T-helper 1 cell treated with Interleukin-12 subunit alpha and Interleukin-12 subunit beta and Interleukin-4 antibody, amounts not matched to agents 30 μg/mL and 1 μg/mL, for 36 hours (primary cell): ENCODE measurements around the gene TTC9C.

ENCODE experiments used
- H3K27ac Mint-ChIP-seq: one replicate; pipeline ENCODE4 v1.8.0; 2021; ENCODE audit warnings: mild to moderate bottlenecking, mixed read lengths
- H3K27me3 Mint-ChIP-seq: one replicate; pipeline ENCODE4 v1.8.0; 2021; ENCODE audit warnings: low read depth, mixed read lengths
- H3K36me3 Mint-ChIP-seq: one replicate; pipeline ENCODE4 v1.8.0; 2021; ENCODE audit warnings: low read depth, mixed read lengths
- H3K4me1 Mint-ChIP-seq: one replicate; pipeline ENCODE4 v1.8.0; 2021; ENCODE audit warnings: low read depth, mixed read lengths
- H3K4me3 Mint-ChIP-seq: one replicate; pipeline ENCODE4 v1.8.0; 2021; ENCODE audit warnings: mild to moderate bottlenecking, moderate library complexity, mixed read lengths
- H3K9me3 Mint-ChIP-seq: one replicate; pipeline ENCODE4 v1.8.0; 2021; ENCODE audit warnings: mixed read lengths

Gene TTC9C

DNA sequence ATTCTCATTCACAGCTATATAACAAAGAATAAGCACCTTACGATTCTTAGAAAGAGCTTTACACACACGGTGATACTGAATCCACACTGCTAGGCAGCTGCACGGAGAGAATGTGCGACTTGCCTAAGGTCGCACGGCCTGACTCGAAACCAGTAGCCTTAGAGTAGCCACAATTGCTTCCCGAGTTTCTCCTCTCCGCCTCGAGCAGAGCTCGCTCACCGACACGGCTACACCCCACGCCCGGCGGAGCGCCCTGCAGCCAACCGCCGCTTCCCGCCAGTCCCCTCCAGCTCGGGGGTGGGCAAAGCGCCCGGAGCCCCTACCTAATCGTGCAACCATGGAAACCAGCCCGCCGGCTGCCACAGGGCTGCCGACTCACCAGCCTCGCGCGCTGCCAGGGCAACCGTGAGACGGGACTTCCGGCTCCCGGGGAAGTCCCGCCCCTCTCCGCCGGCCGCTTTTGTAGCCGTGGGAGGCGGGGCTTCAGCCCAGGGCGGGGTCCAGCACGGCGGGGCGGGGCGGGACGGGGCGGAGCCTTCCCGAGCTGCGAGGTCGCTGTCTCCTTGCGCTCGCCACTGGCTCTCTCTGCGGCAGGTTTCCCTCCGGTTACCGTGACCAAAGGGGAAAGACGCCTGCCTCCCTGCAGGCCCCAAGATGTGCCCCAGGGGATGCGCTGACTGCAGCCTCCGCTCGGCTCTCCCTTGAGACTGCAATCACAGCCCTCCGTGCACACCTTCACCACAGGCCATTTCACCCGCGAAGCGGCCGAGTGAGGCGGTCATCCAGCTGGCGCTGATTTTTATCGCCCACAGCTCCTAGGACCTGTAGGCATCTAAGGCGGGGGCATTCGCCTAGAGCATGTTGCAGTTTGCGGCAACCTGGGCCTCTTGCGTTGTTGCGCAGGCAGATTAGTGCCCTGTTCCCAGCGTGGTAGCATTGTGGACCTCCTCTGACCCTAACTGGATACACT, 22.1 kb upstream of the TTC9C start:
- Mint-ChIP-seq H3K4me1 (peaks cover 49% of the 10 kb centered on the region), H3K4me3 (peak overlapping the region; percentile 87), H3K36me3 (peaks cover 23% of the 10 kb centered on the region)

DNA sequence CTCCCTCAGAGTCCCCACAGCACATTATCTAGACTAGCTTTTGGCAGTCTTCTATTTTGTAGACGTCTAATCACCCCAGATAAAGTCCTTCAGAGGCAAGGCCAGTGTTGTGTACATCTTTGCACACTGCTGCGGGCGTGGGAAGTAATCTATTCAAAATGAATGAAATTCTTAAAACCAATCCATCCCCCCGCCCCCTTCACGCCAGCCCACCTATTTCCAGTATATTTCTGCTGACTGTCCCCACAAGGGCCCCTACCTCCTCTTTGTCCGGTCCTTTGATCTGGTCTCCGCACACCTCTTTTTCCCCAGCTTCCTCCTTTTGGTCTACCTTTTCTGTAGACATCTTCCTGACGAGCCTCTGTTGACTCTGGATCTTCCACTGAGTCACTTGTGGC, 21.4 kb upstream of the TTC9C start:
- H3K4me3 Mint-ChIP-seq, result peak overlapping the region; percentile 63
- peaks cover 20% of the 10 kb centered on the region for H3K36me3 Mint-ChIP-seq
- H3K27me3 Mint-ChIP-seq, result no peaks in the 10 kb centered on the region
- no peaks in the 10 kb centered on the region for H3K9me3 Mint-ChIP-seq
- peak overlapping the region; percentile 65 for H3K27ac Mint-ChIP-seq
- H3K4me1 Mint-ChIP-seq, result peaks cover 49% of the 10 kb centered on the region

More for the DNA sequence above, 22.1 kb upstream of the TTC9C start:
- no peaks in the 10 kb centered on the region for H3K27me3 Mint-ChIP-seq
- no peaks in the 10 kb centered on the region for H3K9me3 Mint-ChIP-seq
- peak overlapping the region; percentile 75 for H3K27ac Mint-ChIP-seq

DNA sequence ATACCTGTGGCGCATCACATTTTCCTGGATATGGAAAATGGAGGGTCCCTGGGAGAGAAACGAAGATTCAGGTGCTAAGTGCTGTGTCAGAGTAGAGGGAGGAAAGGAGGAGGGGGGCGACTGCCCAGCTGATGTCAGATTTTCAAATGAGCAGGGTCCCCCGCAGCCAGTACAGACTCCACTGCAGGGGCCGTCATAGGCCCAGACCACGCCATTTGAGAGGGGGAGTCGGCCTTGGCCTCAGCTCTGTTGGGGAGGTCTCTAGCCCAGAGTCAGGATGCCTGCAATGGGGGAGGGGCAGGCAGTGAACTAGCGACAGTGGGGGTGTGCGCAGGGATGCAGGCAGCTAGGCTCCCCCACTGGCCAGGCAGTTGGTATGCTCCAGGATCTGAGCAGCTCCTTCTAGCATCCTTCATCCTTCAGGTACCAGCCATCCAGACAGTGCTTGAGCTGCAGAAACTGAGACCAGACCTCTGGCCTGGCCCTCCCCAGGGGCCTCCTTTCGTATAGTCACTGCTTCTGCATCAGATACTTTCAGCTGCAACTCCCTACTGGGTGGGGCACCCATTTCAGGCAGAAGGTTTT, 20.9 kb upstream of the TTC9C start, which contains the start of the genes BSCL2 and GNG3:
TSS of gene BSCL2 (minus strand) at position 148 of the 585 bp plus-strand sequence. CDS start 229 bp downstream, outside the sequence.
TSS of gene GNG3 (plus strand) at position 400 of the 585 bp plus-strand sequence. CDS start 620 bp downstream, outside the sequence.
- peaks cover 50% of the 10 kb centered on the region for H3K4me1 Mint-ChIP-seq
- no peaks in the 10 kb centered on the region for H3K9me3 Mint-ChIP-seq
- H3K36me3 Mint-ChIP-seq, result peaks cover 21% of the 10 kb centered on the region
- H3K27ac Mint-ChIP-seq, result peak within 1 kb of the TSS; percentile 98
- peak within 1 kb of the TSS; percentile 94 for H3K4me3 Mint-ChIP-seq
- H3K27me3 Mint-ChIP-seq, result no peaks in the 10 kb centered on the region

DNA sequence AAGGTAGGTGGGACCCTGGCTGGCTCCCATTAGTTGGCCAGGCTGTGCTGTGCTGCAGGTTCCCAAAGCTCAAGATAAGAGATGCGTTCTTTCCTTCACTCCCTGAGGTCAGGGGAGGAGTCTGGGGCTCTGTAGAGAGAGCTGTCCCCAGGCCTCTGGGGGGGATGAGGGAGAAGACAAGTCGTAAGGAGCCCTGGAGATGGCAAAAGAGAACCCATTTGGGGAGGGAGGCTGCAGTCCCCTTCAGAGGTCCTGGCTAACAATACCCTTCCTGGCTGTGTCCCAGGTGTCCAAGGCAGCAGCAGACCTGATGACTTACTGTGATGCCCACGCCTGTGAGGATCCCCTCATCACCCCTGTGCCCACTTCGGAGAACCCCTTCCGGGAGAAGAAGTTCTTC, 19.9 kb upstream of the TTC9C start:
- peak overlapping the region; percentile 98 for H3K27ac Mint-ChIP-seq
- no peaks in the 10 kb centered on the region for H3K9me3 Mint-ChIP-seq
- H3K4me3 Mint-ChIP-seq, result peak overlapping the region; percentile 94
- H3K36me3 Mint-ChIP-seq, result peaks cover 25% of the 10 kb centered on the region
- H3K27me3 Mint-ChIP-seq, result no peaks in the 10 kb centered on the region
- H3K4me1 Mint-ChIP-seq, result peaks cover 58% of the 10 kb centered on the region

DNA sequence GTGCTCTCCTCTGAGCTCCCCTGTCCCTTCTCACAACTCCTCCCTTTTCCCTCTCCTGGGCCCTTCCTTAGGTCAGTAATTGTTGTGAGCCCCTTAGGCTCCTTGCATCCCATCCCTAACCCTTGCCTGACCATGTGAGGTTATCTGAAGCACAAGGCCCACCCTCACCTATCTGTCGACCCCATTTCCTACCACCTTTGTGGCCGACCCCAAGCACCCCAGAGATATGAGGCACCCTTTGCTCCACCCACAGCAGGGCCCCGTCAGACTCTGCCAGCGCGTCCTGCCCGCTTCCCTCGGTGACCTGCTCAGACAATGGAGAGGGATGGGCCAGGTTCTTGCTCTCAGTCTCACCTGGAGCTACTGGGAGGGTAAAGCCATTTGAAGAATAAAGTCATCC, 19.5 kb upstream of the TTC9C start:
- Mint-ChIP-seq H3K9me3 (no peaks in the 10 kb centered on the region), H3K27ac (peak overlapping the region; percentile 98), H3K4me1 (peaks cover 62% of the 10 kb centered on the region), H3K27me3 (no peaks in the 10 kb centered on the region), H3K4me3 (peak overlapping the region; percentile 94), H3K36me3 (peaks cover 29% of the 10 kb centered on the region)

DNA sequence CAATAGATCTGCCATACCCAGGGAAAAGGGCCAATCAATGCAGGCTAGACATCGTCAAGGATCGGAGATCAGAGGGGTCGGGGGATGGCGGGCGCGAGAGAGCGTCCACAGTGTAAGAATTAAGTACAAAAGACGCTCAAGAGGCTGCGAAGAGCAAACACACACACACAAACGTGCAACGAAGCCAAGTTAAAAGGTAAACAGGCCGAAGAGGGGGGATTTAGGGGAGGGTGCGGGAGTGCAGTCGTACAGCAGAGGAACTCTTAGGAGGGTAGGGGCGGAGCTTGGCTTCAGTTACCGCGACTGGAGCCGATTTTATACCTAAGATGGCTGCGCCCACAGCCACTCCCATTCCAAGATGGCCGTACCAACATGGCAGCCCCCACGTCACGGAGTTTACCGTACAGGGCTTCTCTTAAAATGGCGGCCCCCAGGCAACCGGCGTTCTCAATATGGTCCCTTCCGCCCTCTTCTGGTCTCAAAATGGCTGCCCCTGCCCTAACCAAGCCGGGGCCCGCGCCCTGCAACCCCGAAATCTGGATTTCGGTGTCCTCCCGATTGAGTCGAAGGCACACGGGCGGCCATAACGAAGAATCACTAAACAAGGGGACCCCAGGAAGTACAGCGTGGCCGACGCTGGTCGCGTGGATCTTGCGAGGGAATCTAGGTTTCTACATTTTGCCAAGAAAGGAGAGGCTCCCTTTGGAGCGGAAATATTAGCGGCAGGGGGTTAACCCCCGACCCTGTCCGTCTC, 18.9 kb upstream of the TTC9C start:
- H3K4me3 Mint-ChIP-seq, result peak overlapping the region; percentile 94
- H3K36me3 Mint-ChIP-seq, result peaks cover 33% of the 10 kb centered on the region
- H3K27me3 Mint-ChIP-seq, result no peaks in the 10 kb centered on the region
- H3K9me3 Mint-ChIP-seq, result no peaks in the 10 kb centered on the region
- peak overlapping the region; percentile 98 for H3K27ac Mint-ChIP-seq
- peaks cover 67% of the 10 kb centered on the region for H3K4me1 Mint-ChIP-seq

DNA sequence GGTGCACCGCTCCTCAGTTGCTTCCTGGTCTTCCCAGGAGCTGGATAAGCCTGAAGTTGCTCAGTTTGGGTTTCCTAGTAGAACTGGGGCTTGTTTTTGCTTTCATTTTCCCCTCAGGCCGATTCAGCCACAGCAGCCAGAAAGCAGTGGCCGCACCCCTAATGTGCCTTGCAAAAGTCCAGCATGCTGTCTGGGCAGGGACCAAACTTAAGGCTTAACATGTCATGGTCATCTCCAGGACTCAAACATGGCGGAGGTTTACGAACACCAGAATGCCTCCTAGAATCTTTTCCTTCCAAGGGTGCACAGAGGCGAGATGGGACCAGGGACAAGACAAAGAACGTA, 18.3 kb upstream of the TTC9C start:
- Mint-ChIP-seq H3K36me3 (peaks cover 37% of the 10 kb centered on the region), H3K4me3 (peak overlapping the region; percentile 94), H3K9me3 (no peaks in the 10 kb centered on the region), H3K4me1 (peaks cover 71% of the 10 kb centered on the region), H3K27me3 (no peaks in the 10 kb centered on the region), H3K27ac (peak overlapping the region; percentile 98)

DNA sequence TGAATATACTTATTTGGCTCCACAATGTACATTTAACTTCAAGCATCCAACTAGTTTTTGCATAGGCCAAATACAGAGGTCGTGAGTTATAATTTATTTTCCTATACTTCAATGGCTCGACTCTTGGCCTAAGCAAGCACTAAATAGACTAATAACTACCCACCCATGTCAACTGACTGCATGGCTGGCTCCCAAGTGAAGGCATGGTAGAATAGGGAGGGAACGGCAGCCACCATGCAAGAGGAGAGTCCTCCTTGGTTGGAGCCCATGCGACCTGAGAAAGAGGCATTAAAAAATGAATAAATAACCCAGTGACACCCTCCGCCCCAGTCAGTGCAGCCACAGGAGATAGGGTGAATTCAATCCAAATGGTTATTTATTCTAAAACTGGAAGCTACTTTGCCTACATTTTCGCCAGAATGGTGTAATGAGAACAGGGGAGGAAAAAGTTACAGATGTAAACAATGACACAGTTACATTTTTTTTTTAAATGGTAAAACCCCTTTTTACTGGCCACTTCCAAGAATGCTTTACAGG, 15.9 kb upstream of the TTC9C start:
- Mint-ChIP-seq H3K36me3 (peaks cover 60% of the 10 kb centered on the region), H3K4me1 (peaks cover 70% of the 10 kb centered on the region), H3K9me3 (no peaks in the 10 kb centered on the region), H3K4me3 (peak overlapping the region; percentile 63), H3K27ac (peak overlapping the region; percentile 92), H3K27me3 (no peaks in the 10 kb centered on the region)

DNA sequence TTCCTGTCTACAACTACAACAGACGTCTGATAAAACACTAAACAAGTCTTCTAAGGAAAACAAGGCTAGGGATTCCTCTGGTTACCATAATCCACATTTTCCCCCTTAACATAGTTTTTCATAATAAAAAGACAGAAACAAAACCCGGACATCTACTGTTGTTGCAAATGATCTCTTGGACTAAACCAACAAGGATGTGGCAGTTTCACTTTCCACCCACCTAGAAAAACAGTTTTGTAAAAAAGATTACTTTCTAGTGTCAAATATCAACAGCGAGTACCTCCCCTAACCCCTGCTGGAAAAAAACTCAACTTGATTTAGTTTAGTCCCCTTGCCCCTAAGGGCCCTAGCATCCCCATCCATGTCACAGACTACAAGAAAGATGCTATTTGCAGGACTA, 15.4 kb upstream of the TTC9C start:
- Mint-ChIP-seq H3K9me3 (no peaks in the 10 kb centered on the region), H3K4me3 (peak overlapping the region; percentile 63), H3K4me1 (peaks cover 65% of the 10 kb centered on the region), H3K27me3 (no peaks in the 10 kb centered on the region), H3K27ac (peak overlapping the region; percentile 92), H3K36me3 (peaks cover 63% of the 10 kb centered on the region)

DNA sequence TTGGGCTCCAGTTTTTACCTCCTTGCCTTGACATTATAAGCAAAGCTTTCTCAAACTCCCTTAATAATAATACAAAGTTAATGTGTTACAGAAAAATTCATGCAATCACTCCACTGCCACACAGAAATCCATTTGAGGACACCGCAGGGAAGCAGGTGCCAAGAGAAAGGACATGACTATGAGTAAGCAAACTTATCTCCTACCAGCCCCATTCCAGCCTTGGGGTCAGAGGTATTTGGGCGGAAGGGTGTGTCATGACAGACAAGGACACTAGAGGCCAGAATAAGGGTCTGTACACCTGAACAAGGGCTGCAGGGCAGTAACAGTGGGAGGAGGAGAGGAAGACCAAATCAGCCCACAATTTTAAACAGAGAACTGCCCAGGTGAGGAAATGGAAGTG, 14.9 kb upstream of the TTC9C start:
- H3K27ac Mint-ChIP-seq, result peak overlapping the region; percentile 92
- peak overlapping the region; percentile 38 for H3K4me3 Mint-ChIP-seq
- H3K36me3 Mint-ChIP-seq, result peaks cover 68% of the 10 kb centered on the region
- peaks cover 65% of the 10 kb centered on the region for H3K4me1 Mint-ChIP-seq
- H3K27me3 Mint-ChIP-seq, result no peaks in the 10 kb centered on the region
- H3K9me3 Mint-ChIP-seq, result no peaks in the 10 kb centered on the region

DNA sequence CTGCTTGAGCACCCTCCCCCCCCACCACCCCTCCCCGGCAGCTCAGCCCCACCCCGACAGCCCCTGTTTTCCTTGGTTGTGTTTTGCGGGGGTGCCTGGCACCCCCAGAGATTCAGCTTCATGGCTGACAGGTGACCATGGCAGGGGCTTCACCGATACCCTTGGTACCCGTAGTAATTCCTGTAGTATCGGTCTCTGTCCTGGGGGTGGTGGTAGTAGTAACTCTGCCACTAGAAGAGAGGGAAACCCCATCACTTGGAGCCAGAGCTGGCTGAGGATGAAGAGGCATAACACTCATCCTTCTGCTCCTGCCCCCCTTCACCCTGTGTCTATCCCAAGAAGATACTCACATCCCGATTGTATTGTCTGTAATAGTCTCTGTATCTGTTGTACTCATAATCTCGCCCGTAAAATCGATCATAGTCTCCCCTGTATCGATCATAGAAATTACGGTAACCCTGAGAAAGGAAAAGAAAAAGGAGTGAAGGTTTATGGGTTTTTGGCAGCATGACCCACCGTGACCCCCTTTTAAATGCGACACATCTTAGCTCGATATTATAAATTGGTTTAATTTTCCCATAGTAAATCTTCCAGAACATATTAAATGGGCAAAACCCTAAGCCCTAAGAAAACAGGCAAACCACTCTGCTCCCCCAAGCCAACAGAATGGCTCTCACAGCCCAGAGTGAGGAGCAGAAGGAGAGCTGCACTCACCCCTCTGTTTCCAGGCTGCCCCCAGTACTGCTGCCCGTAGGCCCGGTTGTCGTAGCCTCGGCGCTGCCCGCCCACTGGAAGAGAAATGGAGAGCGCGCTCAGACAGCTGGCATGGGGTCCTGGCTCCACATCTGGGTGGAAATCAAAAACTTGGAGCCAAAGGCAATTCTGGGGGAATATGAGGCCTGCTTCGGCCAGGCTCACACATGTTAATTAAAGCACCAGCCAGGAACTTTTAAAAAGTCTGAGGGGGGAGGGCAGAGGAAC, 12.8 kb upstream of the TTC9C start:
- no peak overlapping the region for H3K4me3 Mint-ChIP-seq
- peaks cover 72% of the 10 kb centered on the region for H3K36me3 Mint-ChIP-seq
- peak overlapping the region; percentile 67 for H3K27ac Mint-ChIP-seq

DNA sequence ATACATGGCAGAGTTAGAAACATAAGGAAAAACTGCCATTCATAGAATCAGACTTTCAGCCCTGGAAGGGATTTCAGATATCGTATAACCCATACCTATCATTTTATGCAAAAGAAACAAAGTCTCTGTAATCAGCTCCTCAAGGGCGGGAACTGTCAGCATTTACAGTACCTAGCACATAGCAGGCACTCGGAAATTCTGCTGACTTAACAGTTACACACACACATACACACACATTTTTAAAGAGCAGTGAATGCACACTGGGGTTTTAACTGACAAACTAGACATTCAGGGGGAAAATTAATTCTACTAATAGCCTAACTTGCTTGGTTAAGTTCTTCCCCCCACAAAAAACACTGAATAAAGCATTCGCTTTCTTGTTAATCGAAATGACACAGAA, 12.1 kb upstream of the TTC9C start:
- peaks cover 62% of the 10 kb centered on the region for H3K4me1 Mint-ChIP-seq
- no peaks in the 10 kb centered on the region for H3K27me3 Mint-ChIP-seq
- H3K36me3 Mint-ChIP-seq, result peaks cover 73% of the 10 kb centered on the region
- no peaks in the 10 kb centered on the region for H3K9me3 Mint-ChIP-seq
- no peak overlapping the region for H3K27ac Mint-ChIP-seq
- no peak overlapping the region for H3K4me3 Mint-ChIP-seq

More for the DNA sequence above, 12.8 kb upstream of the TTC9C start:
- H3K27me3 Mint-ChIP-seq, result no peaks in the 10 kb centered on the region
- peaks cover 63% of the 10 kb centered on the region for H3K4me1 Mint-ChIP-seq
- H3K9me3 Mint-ChIP-seq, result no peaks in the 10 kb centered on the region

DNA sequence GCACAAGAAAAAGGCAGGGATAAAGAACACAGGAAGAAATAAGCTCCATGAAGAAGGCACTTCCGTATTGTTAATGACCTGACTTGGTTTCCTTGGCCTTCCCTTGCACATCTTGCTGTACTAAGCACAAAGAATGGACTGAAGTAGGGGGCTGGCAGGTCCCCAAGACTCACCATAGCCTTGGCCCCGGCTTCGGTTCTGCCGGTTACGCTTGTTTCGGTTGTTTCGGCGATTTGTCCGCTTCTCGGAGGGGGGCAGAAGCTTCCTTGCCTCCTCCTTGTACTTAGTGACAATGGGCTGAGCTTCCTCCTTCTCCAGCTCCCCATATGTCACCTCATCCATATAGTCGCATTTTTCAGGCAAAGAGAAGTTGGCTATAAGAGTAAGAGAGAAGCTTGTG, 11.5 kb upstream of the TTC9C start:
- no peak overlapping the region for H3K27ac Mint-ChIP-seq
- H3K9me3 Mint-ChIP-seq, result no peaks in the 10 kb centered on the region
- peaks cover 66% of the 10 kb centered on the region for H3K4me1 Mint-ChIP-seq
- no peak overlapping the region for H3K4me3 Mint-ChIP-seq
- peaks cover 79% of the 10 kb centered on the region for H3K36me3 Mint-ChIP-seq
- no peaks in the 10 kb centered on the region for H3K27me3 Mint-ChIP-seq
